CD8-positive, alpha-beta memory T cell (primary cell): ENCODE measurements around the gene TTF1. TPM values are rescaled to one million over a fixed set of nuclear protein-coding genes. Genes with fewer than 3 reads are reported as not detected.

Experiments used
- CTCF ChIA-PET: fragments of 350-600 bp; sonication (Branson Sonifier 250); formaldehyde crosslinking; loops from one replicate; lab custom pipeline; 2021; ENCODE audit warnings: antibody characterized with exemption; lab: Charles Lee
- POLR2A ChIA-PET: fragments of 350-600 bp; sonication (Branson Sonifier 250); formaldehyde crosslinking; loops from one replicate; lab custom pipeline; 2021; ENCODE audit warnings: antibody characterized with exemption; lab: Charles Lee
- DNase-seq, 5 donors: peaks; one replicate each; pipeline versions ENCODE4 v3.0.0 to v3.0.0-alpha.2; 2020 to 2022; ENCODE audit warnings: mixed read lengths in 1 of 5
- H3K27ac ChIP-seq: one replicate; pipeline ENCODE4 v1.7.0; 2013; ENCODE audit warnings: low read depth, mild to moderate bottlenecking, low read length, moderate library complexity
- H3K27me3 ChIP-seq: 2 replicates; pipeline ENCODE4 v1.7.0; 2013; ENCODE audit warnings: low read length, mild to moderate bottlenecking; ENCODE audit not compliant: insufficient read depth, poor library complexity, severe bottlenecking
- H3K36me3 ChIP-seq: 2 replicates; pipeline ENCODE4 v1.7.0; 2013; ENCODE audit warnings: mild to moderate bottlenecking, low read length, moderate library complexity; ENCODE audit not compliant: insufficient read depth
- H3K4me1 ChIP-seq: 2 replicates; pipeline ENCODE4 v1.7.0; 2013; ENCODE audit warnings: mild to moderate bottlenecking, low read length, moderate library complexity; ENCODE audit not compliant: insufficient read depth
- H3K4me3 ChIP-seq: 2 replicates; pipeline ENCODE4 v1.7.0; 2013; ENCODE audit warnings: mild to moderate bottlenecking, low read length
- H3K9me3 ChIP-seq: 2 replicates; pipeline ENCODE4 v1.7.0; 2013; ENCODE audit warnings: mild to moderate bottlenecking, low read length
- H3K27ac Mint-ChIP-seq, 8 donors: one replicate each; pipeline ENCODE4 v1.8.0; 2020 to 2021; ENCODE audit warnings: mixed read lengths in 8 of 8, mild to moderate bottlenecking in 6 of 8, inconsistent platforms in 3 of 8, moderate library complexity in 3 of 8
- H3K27me3 Mint-ChIP-seq, 2 donors: one replicate each; pipeline ENCODE4 v1.8.0; 2020 to 2021; ENCODE audit warnings: mixed read lengths in 2 of 2, mild to moderate bottlenecking in 1 of 2, moderate library complexity in 1 of 2
- H3K36me3 Mint-ChIP-seq, 3 donors: one replicate each; pipeline ENCODE4 v1.8.0; 2020 to 2021; ENCODE audit warnings: mixed read lengths in 3 of 3, inconsistent platforms in 1 of 3, mild to moderate bottlenecking in 1 of 3
- H3K4me1 Mint-ChIP-seq, 3 donors: one replicate each; pipeline ENCODE4 v1.8.0; 2020 to 2021; ENCODE audit warnings: mixed read lengths in 3 of 3, inconsistent platforms in 1 of 3, mild to moderate bottlenecking in 1 of 3
- H3K4me3 Mint-ChIP-seq, 7 donors: one replicate each; pipeline ENCODE4 v1.8.0; 2020 to 2021; ENCODE audit warnings: mixed read lengths in 7 of 7, mild to moderate bottlenecking in 6 of 7, moderate library complexity in 4 of 7, inconsistent platforms in 2 of 7
- H3K9me3 Mint-ChIP-seq, 5 donors: one replicate each; pipeline ENCODE4 v1.8.0; 2020 to 2022; ENCODE audit warnings: mixed read lengths in 5 of 5, mild to moderate bottlenecking in 3 of 5, moderate library complexity in 2 of 5, inconsistent platforms in 1 of 5
- polyA plus RNA-seq: library from polyadenylated mRNA; unstranded; fragments of 300-500 nt; fragmentation: Illumina TruSeq; gene quantifications from one replicate; pipeline ENCODE4 v1.2.3, GENCODE V29; 2021
- total RNA-seq, 2 experiments: library from RNA; stranded (reverse); gene quantifications; one replicate each; pipeline ENCODE4 v1.2.3, GENCODE V29; 2021

TTF1 gene
- total and polyA plus RNA-seq, 3 experiments from 2014 or later, result 7.3 to 25.1 (median 23.9) TPM

DNA sequence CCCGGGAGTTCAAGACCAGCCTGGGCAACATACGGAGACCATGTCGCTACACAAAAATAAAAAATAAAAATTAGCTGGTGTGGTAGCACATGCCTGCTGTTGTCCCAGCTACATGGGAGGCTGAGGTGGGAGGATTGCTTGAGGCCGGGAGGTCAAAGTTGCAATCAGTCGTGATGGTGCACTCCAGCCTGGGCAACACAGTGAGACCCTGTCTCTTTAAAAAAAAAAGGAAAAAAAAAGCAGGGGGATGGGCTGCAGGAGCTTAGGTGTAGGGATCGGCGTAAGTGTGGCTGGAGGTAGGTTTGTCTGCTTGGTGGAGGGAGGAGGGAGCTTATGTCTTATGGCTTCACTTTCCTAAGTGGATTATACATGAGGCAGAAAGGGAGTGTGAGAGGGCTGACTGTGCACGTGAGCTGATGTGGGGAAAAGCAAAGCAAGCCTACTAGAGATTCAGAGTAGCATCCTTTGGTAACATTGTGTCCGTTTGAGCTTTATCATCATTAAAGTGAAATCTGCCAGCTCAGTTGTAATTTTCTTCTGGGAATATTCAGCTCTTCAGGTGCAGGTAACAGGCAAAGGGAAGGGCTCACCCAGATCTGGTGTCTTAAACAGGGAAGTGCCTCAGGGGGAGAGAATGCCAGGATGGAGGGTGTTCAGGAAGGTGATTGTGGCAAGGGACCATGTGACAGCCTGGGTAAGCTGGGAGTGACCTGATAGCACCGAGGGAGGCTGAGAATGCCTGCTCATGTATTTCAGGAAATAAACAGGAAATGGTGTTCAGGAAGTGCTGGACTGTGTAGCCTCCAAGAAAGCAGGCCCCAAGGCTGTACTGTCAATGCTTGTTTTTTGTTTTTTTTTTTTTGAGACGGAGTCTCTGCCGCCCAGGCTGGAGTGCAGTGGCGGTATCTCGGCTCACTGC is 34.2 kb downstream of the TTF1 start:
- DNase-seq, result no peak
- Histone ChIP-seq H3K4me3 (no peak overlapping the region), H3K27ac (no peak overlapping the region), H3K27me3 (no peaks in the 10 kb centered on the region), H3K9me3 (no peaks in the 10 kb centered on the region), H3K4me1 (peaks cover 10% of the 10 kb centered on the region), H3K36me3 (peaks cover 17% of the 10 kb centered on the region)
- Mint-ChIP-seq H3K36me3 (peaks cover 7 to 10% (median 8%) of the 10 kb centered on the region in 3 donors), H3K27ac (peak overlapping the region in 7 of 8 donors; percentile 17 to 81 (median 73)), H3K4me3 (peak overlapping the region in 1 of 7 donors; percentile 13), H3K9me3 (no peaks in the 10 kb centered on the region), H3K4me1 (peaks cover 10 to 16% (median 11%) of the 10 kb centered on the region in 3 donors), H3K27me3 (no peaks in the 10 kb centered on the region)
- ChIA-PET CTCF (no interaction called here), POLR2A (interaction anchor here (0.9 to 1.0 kb wide), 2 partner anchors 18 to 22 kb away, joined by 3 to 4 read pairs; partner anchors contain the start of gene SETX)

DNA sequence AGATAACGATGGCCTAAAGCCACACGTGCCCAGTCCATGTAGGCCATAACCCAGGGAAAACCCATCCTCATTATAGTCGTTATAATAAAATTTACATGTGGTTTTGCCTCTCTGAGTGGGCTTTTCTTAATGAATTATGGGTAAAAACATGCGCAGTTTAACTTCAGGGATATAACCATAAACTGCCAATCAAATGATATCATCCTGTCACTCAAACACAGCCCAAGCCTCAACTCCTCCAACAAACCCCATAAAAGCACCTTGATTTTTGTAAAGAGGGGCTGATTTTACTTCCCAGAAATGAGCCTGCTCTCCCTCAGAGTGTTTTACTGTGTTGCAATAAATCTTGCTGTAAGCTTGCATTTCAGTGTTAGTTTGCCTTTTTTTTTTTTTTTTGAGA is 36.0 kb downstream of the TTF1 start:
- peaks cover under 1% of the 10 kb centered on the region for H3K36me3 ChIP-seq
- CTCF ChIA-PET, result no interaction called here
- POLR2A ChIA-PET, result no interaction called here
- H3K4me1 Mint-ChIP-seq, result peaks cover 10 to 16% (median 11%) of the 10 kb centered on the region in 3 donors
- H3K4me3 Mint-ChIP-seq, result no peak overlapping the region
- no peaks in the 10 kb centered on the region for H3K27me3 Mint-ChIP-seq
- no peaks in the 10 kb centered on the region for H3K9me3 Mint-ChIP-seq
- DNase-seq, result no peak
- H3K27me3 ChIP-seq, result no peaks in the 10 kb centered on the region
- peaks cover 3 to 10% (median 8%) of the 10 kb centered on the region in 3 donors for H3K36me3 Mint-ChIP-seq
- H3K9me3 ChIP-seq, result no peaks in the 10 kb centered on the region
- H3K4me3 ChIP-seq, result no peak overlapping the region
- H3K27ac ChIP-seq, result no peak overlapping the region
- peaks cover 10% of the 10 kb centered on the region for H3K4me1 ChIP-seq
- no peak overlapping the region for H3K27ac Mint-ChIP-seq

DNA sequence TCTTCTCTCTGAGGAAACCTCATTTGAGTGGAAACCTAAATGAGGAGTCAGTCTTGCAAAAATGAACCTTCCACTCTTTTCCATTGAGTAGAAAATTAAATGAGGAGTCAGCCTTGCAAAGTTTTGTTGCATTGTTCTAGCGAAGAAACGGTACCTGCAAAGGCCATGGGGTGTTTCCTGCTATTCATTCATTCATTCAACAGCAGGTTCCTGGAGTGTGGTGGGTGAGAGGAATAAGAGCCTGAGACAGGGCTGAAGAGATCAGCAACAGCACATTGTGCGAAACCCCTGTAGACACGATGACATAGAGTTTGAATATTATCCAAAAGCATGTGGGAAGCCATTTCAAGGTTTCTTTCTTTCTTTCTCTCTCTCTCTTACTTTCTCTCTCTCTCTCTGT is 37.2 kb downstream of the TTF1 start:
- Mint-ChIP-seq H3K27ac (no peak overlapping the region), H3K4me3 (no peak overlapping the region), H3K9me3 (no peaks in the 10 kb centered on the region), H3K27me3 (no peaks in the 10 kb centered on the region), H3K4me1 (peaks cover 10 to 16% (median 11%) of the 10 kb centered on the region in 3 donors), H3K36me3 (peaks cover 0 to 4% (median 4%) of the 10 kb centered on the region in 3 donors)
- no peaks in the 10 kb centered on the region for H3K27me3 ChIP-seq
- no peak for DNase-seq
- POLR2A ChIA-PET, result no interaction called here
- no peak overlapping the region for H3K27ac ChIP-seq
- H3K4me1 ChIP-seq, result peaks cover 10% of the 10 kb centered on the region
- H3K36me3 ChIP-seq, result no peaks in the 10 kb centered on the region
- CTCF ChIA-PET, result interaction anchor here (1.2 kb wide), 1 partner anchor 15 kb away, joined by 4 read pairs; the partner anchor contains the start of gene SETX
- no peak overlapping the region for H3K4me3 ChIP-seq
- H3K9me3 ChIP-seq, result no peaks in the 10 kb centered on the region

DNA sequence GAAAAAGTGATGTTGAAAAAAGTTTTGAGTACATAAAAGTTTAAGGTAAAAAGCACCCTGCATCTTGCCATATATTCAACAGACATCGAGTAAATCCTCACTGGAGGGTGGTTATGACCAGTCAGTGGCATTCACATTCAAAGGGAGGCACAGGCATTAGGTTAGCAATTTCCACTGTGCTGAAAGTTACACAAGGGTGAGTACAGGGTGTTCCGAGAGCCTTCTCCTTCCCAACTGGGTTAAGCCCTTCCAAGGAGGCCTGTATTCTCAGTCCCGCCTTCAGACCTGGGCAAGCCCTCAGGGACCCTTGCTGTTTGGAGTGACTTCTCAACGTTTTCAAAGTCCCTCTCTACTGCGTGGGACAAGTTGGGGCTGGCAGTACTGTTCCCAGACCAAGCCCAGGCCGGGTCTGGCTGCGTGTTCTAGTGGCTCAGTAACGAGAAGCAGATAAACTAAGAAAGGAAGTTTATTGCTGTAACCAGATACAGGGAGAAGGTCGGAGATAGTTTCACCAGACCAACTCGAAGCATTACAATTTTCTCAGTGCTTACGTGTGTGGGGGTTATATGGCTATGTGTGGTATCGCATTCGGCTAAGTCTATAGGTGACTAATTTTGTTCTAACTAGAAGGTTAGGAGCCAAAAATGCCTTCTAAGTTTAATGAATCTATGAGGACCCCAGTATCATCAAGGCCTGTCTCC is 38.9 kb downstream of the TTF1 start:
- Mint-ChIP-seq H3K4me3 (no peak overlapping the region), H3K9me3 (no peaks in the 10 kb centered on the region), H3K27ac (no peak overlapping the region), H3K4me1 (peaks cover 6 to 7% (median 6%) of the 10 kb centered on the region in 3 donors), H3K36me3 (peaks cover 0 to 4% (median 1%) of the 10 kb centered on the region in 3 donors), H3K27me3 (no peaks in the 10 kb centered on the region)
- POLR2A ChIA-PET, result no interaction called here
- Histone ChIP-seq H3K4me1 (peaks cover 6% of the 10 kb centered on the region), H3K4me3 (no peak overlapping the region), H3K27me3 (no peaks in the 10 kb centered on the region), H3K27ac (no peak overlapping the region), H3K36me3 (no peaks in the 10 kb centered on the region), H3K9me3 (no peaks in the 10 kb centered on the region)
- DNase-seq, result no peak
- CTCF ChIA-PET, result interaction anchor here (1.2 kb wide), 1 partner anchor 13 kb away, joined by 4 read pairs; the partner anchor contains the start of gene SETX

DNA sequence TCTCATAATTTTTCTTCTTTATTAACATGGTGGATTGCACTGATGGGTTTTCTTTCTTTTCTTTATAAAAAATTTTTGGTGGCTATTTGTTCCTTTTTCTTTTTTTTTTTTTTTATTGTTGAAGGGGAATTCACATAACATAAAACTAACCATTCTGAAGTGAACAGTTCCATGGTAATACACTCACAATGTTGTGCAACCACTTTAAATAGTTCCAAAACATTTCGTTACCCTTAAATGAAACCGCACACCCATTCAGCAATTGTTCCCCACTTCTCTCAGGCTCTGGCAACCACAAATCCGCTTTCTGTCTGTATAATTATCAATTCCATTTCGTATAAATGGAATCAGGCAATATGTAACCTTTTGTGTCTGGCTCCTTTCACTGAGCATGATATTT is 40.2 kb downstream of the TTF1 start:
- Histone ChIP-seq H3K36me3 (no peaks in the 10 kb centered on the region), H3K27me3 (no peaks in the 10 kb centered on the region), H3K4me1 (no peaks in the 10 kb centered on the region), H3K9me3 (no peaks in the 10 kb centered on the region), H3K4me3 (no peak overlapping the region), H3K27ac (no peak overlapping the region)
- H3K36me3 Mint-ChIP-seq, result no peaks in the 10 kb centered on the region
- no peaks in the 10 kb centered on the region for H3K27me3 Mint-ChIP-seq
- H3K4me1 Mint-ChIP-seq, result no peaks in the 10 kb centered on the region
- no peak for DNase-seq
- H3K27ac Mint-ChIP-seq, result no peak overlapping the region
- H3K9me3 Mint-ChIP-seq, result no peaks in the 10 kb centered on the region
- H3K4me3 Mint-ChIP-seq, result no peak overlapping the region
- POLR2A ChIA-PET, result no interaction called here
- CTCF ChIA-PET, result interaction anchor here (1.0 kb wide), 1 partner anchor 17 kb away, joined by 3 read pairs; no protein-coding TSS in a partner anchor

DNA sequence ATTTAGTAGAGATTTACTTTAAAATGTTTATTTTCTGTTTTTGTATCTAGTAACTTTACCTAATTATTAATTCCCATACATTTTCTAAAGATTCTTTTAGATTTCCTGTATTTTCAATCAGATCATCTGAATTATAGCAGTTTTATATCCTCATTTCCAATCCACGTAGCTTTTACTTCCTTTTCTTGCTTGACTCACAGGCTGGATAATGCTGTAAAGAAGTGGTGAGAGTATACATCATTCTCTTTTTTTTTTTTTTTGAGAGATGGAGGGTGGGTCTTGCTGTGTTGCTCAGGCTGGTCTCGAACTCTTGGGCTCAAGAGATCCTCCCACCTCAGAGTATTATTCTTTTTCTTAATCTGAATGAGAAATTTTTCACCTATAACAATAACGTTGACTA is 40.7 kb downstream of the TTF1 start:
- Mint-ChIP-seq H3K9me3 (no peaks in the 10 kb centered on the region), H3K27me3 (no peaks in the 10 kb centered on the region), H3K27ac (no peak overlapping the region), H3K4me1 (no peaks in the 10 kb centered on the region), H3K36me3 (no peaks in the 10 kb centered on the region), H3K4me3 (no peak overlapping the region)
- POLR2A ChIA-PET, result no interaction called here
- Histone ChIP-seq H3K9me3 (no peaks in the 10 kb centered on the region), H3K4me1 (no peaks in the 10 kb centered on the region), H3K36me3 (no peaks in the 10 kb centered on the region), H3K4me3 (no peak overlapping the region), H3K27ac (no peak overlapping the region), H3K27me3 (no peaks in the 10 kb centered on the region)
- CTCF ChIA-PET, result no interaction called here
- no peak for DNase-seq

DNA sequence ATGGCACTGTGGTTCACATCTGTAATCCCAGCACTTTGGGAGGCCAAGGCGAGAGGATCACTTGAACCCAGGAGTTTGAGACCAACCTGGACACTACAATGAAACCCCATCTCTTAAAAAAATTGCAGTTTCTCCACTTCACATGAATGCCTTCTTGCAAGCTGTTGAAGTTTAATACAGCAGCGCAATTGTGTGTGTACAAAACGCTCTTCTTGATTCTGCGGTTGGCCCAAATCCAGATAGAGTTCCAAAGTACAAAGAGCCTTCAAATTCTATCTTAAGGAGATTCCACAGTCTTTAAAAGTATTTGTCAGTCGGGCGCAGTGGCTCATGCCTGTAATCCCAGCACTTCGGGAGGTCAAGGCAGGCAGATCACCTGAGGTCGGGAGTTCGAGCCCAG is 42.6 kb downstream of the TTF1 start:
- Mint-ChIP-seq H3K9me3 (no peaks in the 10 kb centered on the region), H3K27ac (no peak overlapping the region), H3K27me3 (no peaks in the 10 kb centered on the region), H3K4me1 (no peaks in the 10 kb centered on the region), H3K4me3 (no peak overlapping the region), H3K36me3 (no peaks in the 10 kb centered on the region)
- POLR2A ChIA-PET, result no interaction called here
- Histone ChIP-seq H3K27me3 (no peaks in the 10 kb centered on the region), H3K4me1 (no peaks in the 10 kb centered on the region), H3K9me3 (no peaks in the 10 kb centered on the region), H3K36me3 (no peaks in the 10 kb centered on the region), H3K27ac (no peak overlapping the region), H3K4me3 (no peak overlapping the region)
- no peak for DNase-seq
- CTCF ChIA-PET, result no interaction called here

DNA sequence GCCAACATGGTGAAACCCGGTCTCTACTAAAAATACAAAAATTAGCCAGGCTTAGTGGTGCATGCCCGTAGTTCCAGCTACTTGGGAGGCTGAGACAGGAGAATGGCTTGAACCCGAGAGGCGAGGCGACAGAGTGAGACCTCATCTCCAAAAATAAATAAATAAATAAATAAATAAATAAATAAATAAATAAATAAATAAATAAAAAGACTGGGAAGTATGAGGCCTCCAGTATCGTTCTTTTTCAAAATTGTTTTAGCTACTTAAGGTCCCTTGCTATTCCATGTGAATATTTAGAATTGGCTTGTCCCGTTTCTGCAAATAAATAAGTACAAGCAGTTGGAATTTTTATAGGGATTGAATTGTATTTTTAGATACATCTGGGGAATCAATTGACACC is 48.9 kb downstream of the TTF1 start:
- Histone ChIP-seq H3K4me3 (no peak overlapping the region), H3K9me3 (no peaks in the 10 kb centered on the region), H3K27ac (no peak overlapping the region), H3K4me1 (peaks cover 13% of the 10 kb centered on the region), H3K36me3 (peaks cover 7% of the 10 kb centered on the region), H3K27me3 (no peaks in the 10 kb centered on the region)
- Mint-ChIP-seq H3K36me3 (peaks cover 0 to 21% (median 9%) of the 10 kb centered on the region in 3 donors), H3K4me1 (peaks cover 17 to 18% (median 18%) of the 10 kb centered on the region in 3 donors), H3K4me3 (peak overlapping the region in 1 of 7 donors; percentile 20), H3K27me3 (peaks cover 0 to 4% of the 10 kb centered on the region in 2 donors), H3K27ac (no peak overlapping the region), H3K9me3 (no peaks in the 10 kb centered on the region)
- ChIA-PET POLR2A (no interaction called here), CTCF (no interaction called here)
- DNase-seq, result no peak
